NCI-H187 treated with DMSO at 0.1 percent for 48 hours (cell line): ENCODE results near the gene POSTN.
"Not testable (repeated sequence)": the region's sequence is repeated elsewhere in the genome, so short reads cannot be mapped to it uniquely, and the experiment has no call there.

Experiments used
- DNase-seq: peaks from one replicate; lab custom pipeline; 2025; lab: John Stamatoyannopoulos, UW

The POSTN gene

DNA sequence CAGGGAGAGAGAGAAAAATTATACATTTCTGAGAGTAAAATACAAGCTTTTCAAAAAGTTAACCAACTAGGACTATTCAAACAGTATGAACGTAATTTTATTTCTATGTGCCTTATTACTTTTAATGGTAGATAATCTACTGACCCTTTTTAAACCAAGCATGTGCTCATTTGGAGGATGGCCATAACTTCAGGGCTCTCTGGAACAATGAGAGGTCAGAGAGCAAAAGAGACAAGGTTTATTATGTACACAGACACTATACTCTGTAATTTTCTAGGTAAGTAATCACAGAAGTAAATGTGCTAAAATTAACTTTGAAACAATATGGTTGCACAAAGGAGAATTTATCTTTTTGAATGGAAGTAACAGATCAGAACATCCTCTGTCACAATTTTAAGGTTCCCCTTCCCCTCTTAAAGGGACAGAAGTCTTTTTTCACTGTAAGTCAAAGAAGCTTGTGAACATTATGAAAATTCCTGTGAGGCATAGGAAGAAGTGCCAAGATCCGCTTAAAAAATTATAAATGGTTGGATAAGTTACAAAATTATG, 1.0 kb downstream of the POSTN start:
- no peak for DNase-seq

DNA sequence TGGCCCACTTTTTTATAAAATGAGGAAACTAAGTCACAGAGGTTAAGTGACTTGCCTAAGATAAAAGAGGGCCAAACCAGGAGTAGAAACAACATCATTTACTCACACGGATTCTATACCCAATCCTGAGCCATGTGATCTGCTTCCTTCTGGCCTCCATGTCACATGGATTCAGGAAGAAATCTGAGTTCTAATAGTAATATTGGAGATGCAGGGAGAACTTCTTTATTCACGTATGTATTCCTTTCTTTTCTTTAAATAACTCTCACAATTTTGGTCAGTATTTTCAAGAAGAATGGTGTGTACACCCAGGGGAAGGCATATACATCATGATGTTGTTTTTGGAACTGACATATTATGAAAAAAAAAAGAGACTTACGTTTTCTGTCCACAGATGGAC, 1.8 kb downstream of the POSTN start:
- no peak for DNase-seq

DNA sequence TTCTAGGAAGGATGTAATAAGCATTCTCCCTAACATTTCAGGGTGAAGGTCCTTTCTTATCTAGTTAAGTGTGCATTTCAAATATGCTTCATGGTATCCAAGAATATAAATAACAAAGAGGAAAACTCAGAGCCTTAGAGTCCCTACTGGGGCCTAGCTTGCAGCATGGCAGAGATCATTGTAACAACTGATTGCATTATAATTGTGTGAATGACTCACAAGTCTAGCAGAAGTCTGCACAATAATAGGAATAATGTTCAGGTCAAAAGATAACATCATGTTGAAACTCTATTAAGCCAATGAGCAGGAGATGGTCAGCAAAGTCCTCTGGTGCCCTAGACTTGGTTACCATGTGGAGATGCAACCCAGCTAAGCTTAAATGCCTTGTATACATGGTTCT, 3.4 kb downstream of the POSTN start:
- no peak for DNase-seq

DNA sequence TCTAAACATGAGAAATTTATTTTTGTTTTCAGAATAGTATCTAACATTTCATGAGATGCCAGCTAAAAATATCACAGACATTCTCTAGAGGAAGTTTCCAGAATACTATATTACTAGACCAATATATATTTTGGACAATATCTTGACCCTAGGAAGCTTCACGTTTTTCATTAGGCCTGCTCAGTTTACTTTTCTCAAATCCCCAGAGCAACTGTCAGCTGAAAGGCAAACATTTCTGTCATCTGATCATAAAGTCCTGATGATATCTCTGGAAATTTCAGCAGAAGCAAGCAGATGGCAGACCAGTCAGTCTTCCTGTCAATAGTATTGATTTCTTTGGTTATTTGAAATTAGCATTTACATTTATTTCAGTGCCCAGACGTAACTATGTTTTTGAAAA, 4.0 kb downstream of the POSTN start:
- no peak for DNase-seq

DNA sequence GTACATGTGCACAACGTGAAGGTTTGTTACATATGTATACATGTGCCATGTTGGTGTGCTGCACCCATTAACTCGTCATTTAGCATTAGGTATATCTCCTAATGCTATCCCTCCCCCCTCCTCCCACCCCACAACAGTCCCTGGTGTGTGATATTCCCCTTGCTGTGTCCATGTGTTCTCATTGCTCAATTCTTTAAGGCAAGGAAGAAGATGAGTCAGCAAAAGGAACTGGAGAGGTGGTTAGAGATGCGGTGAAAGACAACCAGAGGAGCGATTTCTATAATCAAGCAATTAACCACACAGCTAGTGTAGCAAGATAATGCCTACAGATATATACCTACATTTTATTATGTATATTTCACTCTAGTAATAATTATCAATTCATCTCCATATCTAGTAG, 9.2 kb downstream of the POSTN start:
- DNase-seq, result not testable (repeated sequence)

DNA sequence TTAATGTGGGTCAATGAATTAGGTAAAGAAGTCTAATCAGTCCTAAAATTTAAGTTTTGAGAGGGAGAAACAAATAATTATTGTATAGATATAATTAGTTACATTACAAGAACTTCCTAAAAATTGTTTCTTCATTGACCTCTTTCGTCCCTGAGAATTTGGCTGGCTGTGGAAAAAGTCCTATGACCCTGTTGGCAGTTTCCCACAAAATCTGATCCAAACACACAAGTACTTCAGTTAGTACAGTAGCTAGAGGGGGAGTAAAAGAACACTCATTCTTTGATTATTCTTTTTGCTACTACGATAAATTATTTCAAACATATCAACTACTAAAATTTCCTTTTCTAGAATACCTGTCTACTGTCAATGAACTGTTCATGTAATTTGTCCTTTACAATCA, 11.3 kb downstream of the POSTN start:
- DNase-seq, result no peak

DNA sequence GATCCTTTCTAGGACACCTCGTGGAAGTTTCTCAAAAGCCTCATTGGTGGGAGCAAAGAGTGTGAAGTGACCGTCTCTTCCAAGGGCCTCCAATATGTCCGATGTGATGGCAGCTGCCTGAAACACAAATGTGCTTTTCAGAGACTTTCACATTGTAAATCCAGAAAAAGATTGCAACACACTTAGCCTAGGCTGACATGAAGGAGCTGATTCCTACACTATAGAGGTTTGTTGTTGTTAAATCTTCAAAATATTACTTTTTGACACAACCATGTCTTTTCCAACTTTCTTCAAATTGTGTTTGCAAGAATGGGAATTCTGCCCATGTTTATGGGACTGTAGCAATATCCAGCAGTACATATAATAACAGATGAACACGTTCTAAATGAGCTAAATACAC, 12.4 kb downstream of the POSTN start:
- no peak for DNase-seq

DNA sequence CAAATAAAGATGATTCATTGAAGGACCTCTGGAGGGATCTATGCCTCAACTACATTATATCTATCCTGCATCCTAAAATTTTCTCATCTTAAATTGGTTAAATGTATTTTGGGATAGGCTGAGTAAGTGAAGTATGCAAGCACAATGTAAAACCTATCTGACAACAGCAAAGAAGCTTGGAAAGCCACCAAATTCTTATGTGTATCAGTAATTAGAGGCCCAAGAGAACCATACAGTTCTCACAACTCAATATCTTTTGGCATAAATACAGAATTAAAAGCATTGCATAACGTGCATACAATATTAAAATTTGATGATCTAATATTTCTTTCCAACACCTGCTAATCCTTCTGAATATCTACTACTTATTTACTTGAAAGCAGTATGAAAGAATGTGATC, 13.0 kb downstream of the POSTN start:
- no peak for DNase-seq

DNA sequence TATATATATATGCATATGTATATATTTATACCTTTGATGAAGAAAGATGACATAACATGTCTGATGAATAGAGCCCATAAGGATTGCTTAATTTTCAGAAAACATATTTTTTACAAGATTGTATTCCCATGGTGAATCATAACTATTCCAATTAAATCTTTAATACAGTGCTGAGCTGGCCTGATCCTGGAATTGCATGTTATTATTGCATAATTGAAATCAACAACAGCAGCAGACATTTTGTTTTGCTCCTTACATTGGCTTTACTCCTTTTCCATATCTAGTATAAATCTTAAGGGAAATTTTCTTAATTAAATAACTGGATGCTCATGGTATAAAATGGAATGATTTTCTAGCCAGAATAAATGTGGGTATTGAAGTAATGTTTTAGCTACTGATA, 22.0 kb downstream of the POSTN start:
- DNase-seq, result no peak

DNA sequence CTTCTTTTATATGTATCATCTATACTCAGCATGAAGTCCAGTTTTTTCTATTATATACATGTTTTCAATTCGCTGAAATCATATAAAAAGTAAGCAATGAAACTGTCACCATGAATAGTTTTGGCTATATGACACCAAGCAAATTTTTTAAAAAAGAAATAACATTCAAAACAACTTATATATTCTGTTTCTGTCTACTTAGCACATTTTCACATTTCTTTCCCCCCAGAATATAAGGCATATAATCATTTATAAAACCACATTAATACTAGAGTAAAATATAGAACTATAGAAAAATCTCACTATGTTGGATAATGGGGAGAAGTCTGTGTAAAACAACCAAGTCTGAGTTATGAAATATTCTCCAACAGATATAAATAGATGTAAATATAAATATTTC, 33.1 kb downstream of the POSTN start:
- no peak for DNase-seq

DNA sequence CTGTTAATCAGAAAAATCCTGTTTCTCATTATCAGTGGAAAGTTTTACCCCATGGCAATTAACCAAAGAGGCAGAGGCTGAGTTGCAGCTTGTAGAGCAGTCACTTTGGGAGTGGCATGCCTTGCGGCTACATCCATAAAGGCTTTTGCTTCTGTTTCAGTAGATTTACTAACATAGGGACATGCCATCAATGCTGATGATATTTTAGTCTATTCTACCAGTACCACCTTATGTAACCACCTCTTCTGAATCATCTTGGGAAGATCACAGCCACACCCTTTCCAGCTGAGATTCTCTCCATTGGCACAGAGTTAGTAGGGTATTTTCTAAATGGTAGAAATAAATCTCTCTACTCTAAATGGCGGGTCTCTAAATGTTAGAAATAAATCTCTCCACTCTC, 37.5 kb downstream of the POSTN start:
- DNase-seq, result no peak

DNA sequence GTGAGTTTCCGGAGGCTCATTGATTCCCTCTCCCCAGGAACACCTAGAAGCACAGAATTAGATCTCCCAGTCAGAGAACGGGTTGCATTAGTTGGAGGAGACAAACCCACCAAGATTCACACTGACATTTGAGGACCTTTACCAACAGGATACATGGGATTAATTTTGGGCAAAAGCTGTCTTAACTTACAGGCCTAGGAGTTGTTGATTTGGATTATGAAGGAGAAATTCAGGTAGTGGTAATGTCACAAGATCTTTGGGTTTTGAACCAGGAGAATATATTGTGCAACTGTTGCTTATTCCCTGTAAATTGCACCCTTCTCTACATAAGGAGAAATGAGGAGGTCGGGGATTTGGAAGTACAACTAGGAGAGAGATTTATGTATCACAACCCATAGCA, 38.0 kb downstream of the POSTN start:
- no peak for DNase-seq

DNA sequence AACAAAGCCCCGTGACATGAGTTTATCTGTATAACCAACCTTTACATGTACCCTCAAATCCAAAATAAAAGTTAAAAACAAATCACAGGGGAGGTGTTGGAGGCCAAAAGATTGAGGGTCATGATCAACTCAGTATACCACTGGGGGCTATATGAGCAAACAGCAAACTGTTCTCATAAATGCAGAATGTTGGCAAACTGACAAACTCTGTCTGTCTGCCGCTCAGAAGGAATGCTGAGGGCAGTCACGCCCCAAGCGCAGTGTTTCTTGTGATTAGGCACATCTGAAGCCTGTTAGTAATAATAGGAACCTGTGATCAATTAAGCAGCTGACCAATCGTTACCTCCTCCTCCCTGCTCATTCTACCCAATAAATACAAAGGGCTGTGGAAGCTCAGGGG, 39.8 kb downstream of the POSTN start:
- not testable (repeated sequence) for DNase-seq

DNA sequence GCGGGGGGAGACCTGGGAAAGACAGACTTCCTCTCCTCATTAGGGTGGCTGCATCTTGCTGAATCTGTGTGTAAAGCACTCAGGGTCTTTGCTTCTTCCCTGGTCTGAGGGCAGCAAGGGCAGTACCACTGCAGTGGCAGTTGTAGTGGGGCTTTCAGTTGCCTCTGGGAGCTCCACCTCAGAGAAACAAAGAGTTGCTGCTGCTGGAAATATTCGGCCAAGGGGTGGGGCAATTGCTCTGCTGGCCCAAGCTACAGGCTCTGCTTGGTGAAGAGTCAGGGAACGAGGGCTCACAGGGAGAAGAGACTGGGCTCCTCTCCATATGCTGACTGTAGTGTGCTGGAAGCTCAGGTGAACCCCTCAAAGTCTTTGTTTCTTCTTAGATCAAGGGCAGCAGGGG, 52.5 kb downstream of the POSTN start:
- no peak for DNase-seq

DNA sequence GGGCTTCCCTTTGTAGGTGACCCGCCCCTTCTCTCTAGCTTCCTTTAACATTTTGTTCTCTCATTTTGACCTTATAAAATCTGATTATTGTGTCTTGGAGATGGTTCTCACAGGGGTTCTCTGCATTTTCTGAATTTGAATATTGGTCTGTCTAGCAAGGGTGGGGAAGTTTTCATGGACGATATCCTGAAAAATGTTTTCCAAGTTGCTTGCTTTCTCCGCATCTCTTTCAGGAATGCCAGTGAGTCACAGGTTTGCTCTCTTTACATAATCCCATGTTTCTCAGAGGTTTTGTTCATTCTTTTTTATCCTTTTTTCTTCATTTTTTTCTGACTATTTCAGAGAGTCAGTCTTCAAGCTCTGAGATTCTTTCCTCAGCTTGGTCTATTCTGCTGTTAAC, 53.6 kb downstream of the POSTN start:
- DNase-seq, result no peak

DNA sequence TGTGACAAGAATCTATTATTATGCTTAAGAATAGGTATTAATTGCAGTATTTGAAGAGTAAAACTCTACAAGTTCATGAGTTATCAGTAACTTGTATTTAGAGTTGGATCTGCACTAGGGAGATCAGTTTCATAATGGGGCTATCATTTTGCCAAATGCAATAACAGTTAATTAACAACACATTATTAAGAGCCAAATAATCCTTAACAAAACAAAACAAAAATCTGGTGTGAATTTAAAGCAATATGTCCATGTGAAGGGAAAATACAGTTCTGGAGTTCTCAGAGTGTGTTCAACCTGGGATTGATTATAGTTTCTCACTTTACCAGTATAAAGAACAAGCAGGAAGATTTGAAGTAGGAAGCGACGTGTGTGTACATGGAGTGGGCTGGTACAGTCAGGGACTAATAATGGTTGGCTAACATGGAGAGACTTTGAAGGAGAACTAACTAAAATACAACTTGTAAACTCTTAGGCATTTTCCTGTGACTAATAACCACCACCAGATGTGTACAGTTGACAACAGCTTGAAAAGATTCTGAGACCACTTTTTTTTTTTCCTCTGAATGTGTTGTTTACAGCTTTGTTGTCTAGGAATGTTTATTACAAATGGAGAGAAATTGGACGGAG, 58.5 kb downstream of the POSTN start:
- no peak for DNase-seq

DNA sequence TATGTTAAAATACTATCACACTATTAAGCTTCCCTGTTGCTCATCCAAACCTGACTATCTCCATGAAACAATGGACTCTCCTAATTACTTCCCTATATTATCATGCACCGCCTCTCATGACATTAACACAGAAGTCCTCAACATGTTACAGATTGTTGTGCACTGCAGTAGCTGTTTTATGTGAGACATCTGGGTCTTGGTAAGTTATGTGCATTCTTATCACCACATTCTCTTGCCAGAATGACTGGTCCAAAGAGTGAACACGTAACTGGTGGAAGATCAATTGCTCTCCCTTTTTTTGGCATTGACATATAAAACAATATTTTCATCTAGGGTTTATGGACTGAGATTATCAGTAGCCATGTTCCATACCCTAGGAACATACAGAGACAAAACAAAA, 59.4 kb downstream of the POSTN start:
- no peak for DNase-seq

DNA sequence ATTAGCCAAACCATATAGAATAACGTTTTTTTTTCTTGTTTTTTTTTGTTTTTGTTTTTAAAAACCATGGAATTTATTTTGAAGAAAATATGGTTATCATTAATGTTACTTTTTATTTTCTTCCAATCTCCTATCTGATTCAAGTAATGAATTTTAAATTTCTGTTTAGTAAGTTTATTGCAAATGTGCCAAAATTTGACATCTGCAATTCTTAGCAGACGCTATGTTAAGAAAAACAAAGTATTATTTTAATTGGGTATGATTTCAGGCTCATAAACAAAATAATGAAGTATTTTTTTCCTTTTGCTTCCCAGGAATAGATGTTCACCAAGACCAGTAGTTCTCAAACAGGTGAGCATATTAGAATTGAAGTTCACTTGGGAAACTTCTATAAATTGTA, 63.1 kb downstream of the POSTN start:
- DNase-seq, result no peak

DNA sequence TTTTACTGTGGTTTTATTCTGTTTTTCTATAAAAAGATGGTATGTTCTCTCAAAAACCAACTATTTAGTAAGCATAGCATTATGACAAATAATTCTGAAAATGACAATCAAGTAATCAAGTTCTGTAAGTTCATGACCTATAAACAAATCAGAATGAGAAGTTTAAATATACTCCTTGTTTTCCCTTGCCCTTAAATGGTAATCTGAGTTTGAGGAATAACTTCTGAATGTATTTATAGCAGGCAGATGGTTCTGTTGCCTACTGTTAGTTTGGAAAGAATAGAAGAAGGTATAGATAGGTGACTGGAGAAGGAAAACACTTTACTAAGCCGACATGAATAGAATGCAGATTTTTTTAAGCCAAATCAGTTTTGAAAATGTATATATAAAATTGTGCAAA, 63.9 kb downstream of the POSTN start:
- DNase-seq, result no peak

DNA sequence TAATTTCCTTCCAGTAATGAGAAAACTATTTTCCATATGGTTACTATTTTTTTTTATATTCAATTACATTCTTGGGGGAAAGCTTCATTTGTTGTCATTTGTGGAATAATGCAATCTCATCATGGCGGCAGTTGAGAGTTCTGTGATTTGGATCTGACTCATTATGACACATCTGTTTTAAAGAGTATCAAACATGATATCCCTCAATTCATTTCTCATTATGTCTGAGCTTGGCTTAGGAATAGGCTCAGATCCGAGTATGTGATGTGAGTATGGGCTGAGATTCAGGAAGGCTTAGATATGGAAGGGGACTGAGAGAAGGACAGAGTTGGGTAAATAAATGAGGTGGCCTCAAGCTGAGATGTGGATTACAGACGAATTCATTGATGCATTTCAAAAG, 64.4 kb downstream of the POSTN start:
- DNase-seq, result no peak

DNA sequence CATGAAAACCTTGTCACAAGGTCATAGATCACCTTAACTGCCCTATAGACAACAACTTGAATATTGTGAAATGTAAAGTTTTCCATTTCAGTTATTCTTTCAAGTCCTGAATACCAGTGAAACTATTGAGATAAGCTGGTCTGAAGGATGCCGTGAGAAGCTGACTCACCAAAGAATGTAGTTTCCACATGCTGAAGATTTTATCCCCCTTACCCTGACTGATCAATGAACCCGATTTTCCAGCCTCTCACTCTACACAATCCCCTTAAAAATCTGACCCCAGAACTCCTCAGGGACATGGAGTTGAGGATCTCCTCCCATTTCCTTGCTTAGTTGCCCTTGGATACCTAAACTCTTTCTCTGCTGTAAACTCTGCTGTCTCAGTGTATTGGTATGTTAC, 67.5 kb downstream of the POSTN start:
- DNase-seq, result no peak

DNA sequence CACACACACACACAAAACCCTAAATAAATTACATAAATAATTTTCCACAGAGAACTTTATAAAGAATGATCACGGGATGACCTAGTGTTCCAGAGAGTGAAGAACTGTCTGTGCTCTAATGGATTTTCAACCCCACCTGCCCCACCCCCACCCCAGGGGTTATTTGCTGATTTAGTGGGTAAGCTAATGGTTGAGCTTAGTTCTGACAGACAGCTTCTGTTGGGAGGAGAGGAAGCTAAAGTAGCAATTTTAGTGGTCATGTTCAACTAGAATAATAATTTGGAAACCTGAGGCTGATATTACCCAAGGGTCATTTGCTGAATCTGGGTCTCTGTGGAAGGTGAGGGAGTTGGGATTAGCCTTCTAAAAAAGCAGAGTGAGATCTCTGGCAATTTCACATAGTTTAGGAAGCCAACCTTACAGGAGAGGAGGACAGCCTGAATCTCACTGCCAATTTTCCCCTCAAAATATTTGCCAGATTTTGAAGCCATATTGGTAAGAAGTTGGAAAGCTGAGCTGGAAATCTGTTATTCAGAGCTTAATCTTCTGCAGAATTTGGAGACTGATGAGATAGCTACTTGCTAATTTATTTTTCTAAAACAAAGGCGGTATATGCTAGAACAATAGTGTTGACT, 68.7 kb downstream of the POSTN start:
- no peak for DNase-seq

DNA sequence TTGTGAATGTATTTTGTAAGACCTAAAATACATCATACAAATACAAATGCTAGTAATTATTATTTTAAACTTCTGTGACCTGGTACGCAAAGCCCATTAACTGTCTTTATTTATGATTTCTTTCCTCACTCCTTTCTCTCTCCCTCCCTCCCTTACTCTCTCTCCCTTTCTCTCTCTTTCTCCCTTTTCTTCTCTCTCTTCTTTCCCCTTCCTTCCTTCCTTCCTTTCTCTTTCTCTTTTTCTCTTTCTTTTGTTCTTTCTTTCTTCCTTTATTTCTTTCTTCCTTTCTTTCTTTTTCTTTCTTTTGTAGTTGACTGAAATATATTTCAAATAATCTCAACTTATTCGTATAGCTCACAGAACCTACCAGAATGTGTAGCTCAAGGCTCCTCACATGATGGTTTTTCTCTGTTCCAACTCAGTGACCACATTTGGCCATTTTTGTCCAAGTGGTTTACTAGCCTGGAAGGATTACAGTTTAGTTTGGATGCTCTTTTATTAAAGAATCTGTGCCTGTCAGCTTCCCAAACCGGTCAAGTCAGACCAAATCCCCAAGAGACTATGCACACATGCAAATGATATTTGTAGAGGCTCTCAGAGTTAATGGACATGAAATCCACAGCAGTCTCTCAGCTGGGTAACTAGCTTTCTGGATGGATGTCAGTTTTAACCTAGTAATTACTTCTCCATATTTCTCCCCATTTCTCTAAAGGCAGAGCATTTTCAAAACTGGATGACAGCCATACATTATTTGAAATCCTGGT, 71.7 kb downstream of the POSTN start:
- DNase-seq, result peak; percentile 35
